Upper lobe of left lung (tissue), 6 donors: ENCODE results near the gene ARHGAP15. TPM values are rescaled to one million over a fixed set of nuclear protein-coding genes. Genes with fewer than 3 reads are reported as not detected.

ENCODE experiments used
- ATAC-seq, 2 donors: fragments of 200-7000 bp; cut with Tn5 transposase; one replicate each; pipeline ENCODE4 v1.9.1; 2022; ENCODE audit warnings: mild to moderate bottlenecking in 2 of 2, moderate library complexity in 2 of 2; ENCODE audit not compliant: low FRiP score in 2 of 2
- DNase-seq, 2 donors: peaks; one replicate each; pipeline ENCODE4 v3.0.0-alpha.2; 2019 to 2020
- H3K27ac ChIP-seq, 4 donors: fragments of 200-600 bp; sonication (generic); one replicate each; pipeline ENCODE4 v1.5.1; 2016 to 2019
- H3K27me3 ChIP-seq, 4 donors: fragments of 200-600 bp; sonication (generic); one replicate each; pipeline ENCODE4 v1.5.1; 2017 to 2019
- H3K36me3 ChIP-seq, 4 donors: fragments of 200-600 bp; sonication (generic); one replicate each; pipeline ENCODE4 v1.5.1; 2016 to 2019
- H3K4me1 ChIP-seq, 4 donors: fragments of 200-600 bp; sonication (generic); one replicate each; pipeline ENCODE4 v1.5.1; 2018 to 2019
- H3K4me3 ChIP-seq, 4 donors: fragments of 200-600 bp; sonication (generic); one replicate each; pipeline ENCODE4 v1.5.1; 2017 to 2019; ENCODE audit warnings: mild to moderate bottlenecking in 2 of 4, moderate library complexity in 1 of 4
- H3K9me3 ChIP-seq, 4 donors: fragments of 200-600 bp; sonication (generic); one replicate each; pipeline ENCODE4 v1.5.1; 2018 to 2019
- EP300 ChIP-seq, 4 donors: sonication (generic); formaldehyde crosslinking; IDR thresholded peaks; one replicate each; pipeline ENCODE4 v1.5.1; 2017; ENCODE audit warnings: antibody characterized with exemption in 4 of 4, control low read depth in 2 of 4
- POLR2A ChIP-seq, 4 donors: fragments of 450-650 bp; IDR thresholded peaks; one replicate each; pipeline ENCODE4 v1.5.1; 2016 to 2017; ENCODE audit warnings: antibody characterized with exemption in 4 of 4, mild to moderate bottlenecking in 2 of 4
- POLR2AphosphoS5 ChIP-seq, 2 donors: sonication (generic); formaldehyde crosslinking; IDR thresholded peaks; one replicate each; pipeline ENCODE4 v1.5.1; 2017; ENCODE audit warnings: antibody characterized with exemption in 2 of 2
- WGBS, 2 donors: methylation state at CpG; one replicate each; pipeline ENCODE4 v1.1.5; 2017 to 2018; 5-methylcytosine and 5-hydroxymethylcytosine counted together
- total RNA-seq, 6 donors: library from RNA; depleted of rRNA in 4 of 6; stranded (reverse); fragments of >200 nt in 4 of 6; gene quantifications; one replicate each; pipeline versions ENCODE4 v1.1.0 to v1.2.1, GENCODE V29; 2016 to 2021
- TF ChIP-seq, protein P1 (sequence below), 6 experiments: fragments of 450-650 bp in 4 of 6; fragments of 200-600 bp in 2 of 6; sonication (generic) in 2 of 6; IDR thresholded peaks; one replicate each; pipeline ENCODE4 v1.5.1; 2016 to 2019; ENCODE audit warnings: antibody characterized with exemption in 6 of 6
- donor health status: DM: no; HTN: no; CAD: no; lungs with moderate emphysema.
- donor health status: DM: no; HTN: yes; CAD: no; lungs with severe emphysema.

The ARHGAP15 gene
- total RNA-seq, 6 donors from 2014 or later = 11.9 to 57.6 (median 17.5) TPM

- Histone ChIP-seq H3K9me3 (no peaks in the 10 kb centered on the region), H3K27me3 (no peaks in the 10 kb centered on the region), H3K36me3 (no peaks in the 10 kb centered on the region), H3K27ac (no peak overlapping the region), H3K4me3 (no peak overlapping the region), H3K4me1 (no peaks in the 10 kb centered on the region)
- no peak for ATAC-seq
- no peak for DNase-seq
- TF ChIP-seq, protein P1, sequence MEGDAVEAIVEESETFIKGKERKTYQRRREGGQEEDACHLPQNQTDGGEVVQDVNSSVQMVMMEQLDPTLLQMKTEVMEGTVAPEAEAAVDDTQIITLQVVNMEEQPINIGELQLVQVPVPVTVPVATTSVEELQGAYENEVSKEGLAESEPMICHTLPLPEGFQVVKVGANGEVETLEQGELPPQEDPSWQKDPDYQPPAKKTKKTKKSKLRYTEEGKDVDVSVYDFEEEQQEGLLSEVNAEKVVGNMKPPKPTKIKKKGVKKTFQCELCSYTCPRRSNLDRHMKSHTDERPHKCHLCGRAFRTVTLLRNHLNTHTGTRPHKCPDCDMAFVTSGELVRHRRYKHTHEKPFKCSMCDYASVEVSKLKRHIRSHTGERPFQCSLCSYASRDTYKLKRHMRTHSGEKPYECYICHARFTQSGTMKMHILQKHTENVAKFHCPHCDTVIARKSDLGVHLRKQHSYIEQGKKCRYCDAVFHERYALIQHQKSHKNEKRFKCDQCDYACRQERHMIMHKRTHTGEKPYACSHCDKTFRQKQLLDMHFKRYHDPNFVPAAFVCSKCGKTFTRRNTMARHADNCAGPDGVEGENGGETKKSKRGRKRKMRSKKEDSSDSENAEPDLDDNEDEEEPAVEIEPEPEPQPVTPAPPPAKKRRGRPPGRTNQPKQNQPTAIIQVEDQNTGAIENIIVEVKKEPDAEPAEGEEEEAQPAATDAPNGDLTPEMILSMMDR (IDR thresholded peaks at IDR 0.05) = no peak
- TF ChIP-seq EP300 (IDR thresholded peaks at IDR 0.05) (no peak), POLR2A (IDR thresholded peaks at IDR 0.05) (no peak), POLR2AphosphoS5 (IDR thresholded peaks at IDR 0.05) (no peak)
- WGBS, 2 donors = 76 to 84% methylated on average over 1 of the region's 1 CpG
Measured at GRCh38 chr2:143429932-143430679, 300.9 kb downstream of the ARHGAP15 start.

- 35 to 39% methylated on average over 2 of the region's 2 CpGs for WGBS, 2 donors
- no peaks in the 10 kb centered on the region for H3K4me1 ChIP-seq
- H3K9me3 ChIP-seq = no peaks in the 10 kb centered on the region
- H3K4me3 ChIP-seq = no peak overlapping the region
- DNase-seq (no peak), ATAC-seq (no peak)
- H3K27me3 ChIP-seq = no peaks in the 10 kb centered on the region
- H3K36me3 ChIP-seq = no peaks in the 10 kb centered on the region
- H3K27ac ChIP-seq = no peak overlapping the region
- TF ChIP-seq POLR2AphosphoS5 (IDR thresholded peaks at IDR 0.05) = no peak
- TF ChIP-seq POLR2A (IDR thresholded peaks at IDR 0.05) = no peak
- TF ChIP-seq EP300 (IDR thresholded peaks at IDR 0.05) = no peak
- TF ChIP-seq, protein P1 (IDR thresholded peaks at IDR 0.05) = no peak
Measured at GRCh38 chr2:143431316-143431715, 302.1 kb downstream of the ARHGAP15 start.

- Histone ChIP-seq H3K36me3 (no peaks in the 10 kb centered on the region), H3K27me3 (no peaks in the 10 kb centered on the region), H3K27ac (peak overlapping the region in 1 of 4 donors; percentile 42), H3K4me3 (no peak overlapping the region), H3K4me1 (no peaks in the 10 kb centered on the region), H3K9me3 (no peaks in the 10 kb centered on the region)
- ATAC-seq = no peak
- 68% methylated on average over 3 of the region's 3 CpGs for WGBS, 2 donors
- TF ChIP-seq, protein P1 (IDR thresholded peaks at IDR 0.05) = peak in 1 of 6 experiments; percentile 15
- no peak for TF ChIP-seq POLR2AphosphoS5 (IDR thresholded peaks at IDR 0.05)
- no peak for TF ChIP-seq EP300 (IDR thresholded peaks at IDR 0.05)
- no peak for TF ChIP-seq POLR2A (IDR thresholded peaks at IDR 0.05)
- no peak for DNase-seq
Measured at GRCh38 chr2:143433251-143433650, 304.0 kb downstream of the ARHGAP15 start.

DNA sequence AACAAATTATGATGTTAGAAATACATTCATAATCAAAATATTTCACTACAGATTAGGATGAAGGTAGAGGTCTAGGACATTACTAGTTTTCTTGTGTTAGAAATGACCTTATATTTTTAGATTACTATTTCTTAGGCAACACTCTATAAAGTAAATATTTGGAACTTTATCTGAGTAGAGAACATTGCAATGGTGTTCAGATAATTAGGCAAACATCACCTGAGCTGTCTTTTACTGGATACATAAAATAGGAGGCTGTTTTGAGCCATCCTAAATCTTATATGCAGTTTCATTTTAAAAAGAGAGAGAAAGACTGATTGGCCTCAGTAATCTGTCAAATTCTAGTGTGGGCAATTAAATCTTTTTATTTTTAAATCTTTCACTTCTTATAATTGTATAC lies 304.6 kb downstream of the ARHGAP15 start:
- TF ChIP-seq POLR2AphosphoS5 (IDR thresholded peaks at IDR 0.05) (no peak), EP300 (IDR thresholded peaks at IDR 0.05) (no peak), POLR2A (IDR thresholded peaks at IDR 0.05) (no peak)
- TF ChIP-seq, protein P1 (IDR thresholded peaks at IDR 0.05) = no peak
- no peak for ATAC-seq
- H3K9me3 ChIP-seq = no peaks in the 10 kb centered on the region

DNA sequence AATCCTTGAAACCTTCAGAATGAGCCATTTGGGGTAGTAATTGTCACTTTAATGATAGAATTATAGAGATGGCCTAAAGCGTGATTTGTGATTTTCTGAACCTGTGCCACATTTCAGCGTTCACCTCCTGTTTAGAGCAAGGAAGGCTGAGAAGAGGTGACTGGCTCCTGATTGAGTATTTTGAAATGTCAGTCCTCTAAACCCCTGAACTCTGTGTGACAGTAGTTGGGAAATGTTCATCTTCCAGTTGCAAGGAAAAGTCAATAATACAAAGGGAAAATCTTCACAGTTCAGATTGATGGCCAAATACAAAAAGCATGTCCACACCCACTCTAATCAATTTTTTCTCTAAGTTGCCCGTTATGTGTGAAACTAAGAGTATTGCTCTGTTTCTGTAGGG lies 305.2 kb downstream of the ARHGAP15 start:
- TF ChIP-seq POLR2AphosphoS5 (IDR thresholded peaks at IDR 0.05) (no peak), EP300 (IDR thresholded peaks at IDR 0.05) (no peak), POLR2A (IDR thresholded peaks at IDR 0.05) (no peak)
- TF ChIP-seq, protein P1 (IDR thresholded peaks at IDR 0.05) = no peak
- ATAC-seq (no peak), DNase-seq (no peak)
- H3K4me1 ChIP-seq = no peaks in the 10 kb centered on the region
- no peaks in the 10 kb centered on the region for H3K36me3 ChIP-seq
- H3K9me3 ChIP-seq = no peaks in the 10 kb centered on the region
- no peaks in the 10 kb centered on the region for H3K27me3 ChIP-seq
- H3K27ac ChIP-seq = peak overlapping the region; percentile 13 to 42 (median 24)
- H3K4me3 ChIP-seq = no peak overlapping the region
- 56 to 74% methylated on average over 3 of the region's 3 CpGs for WGBS, 2 donors

More for the DNA sequence above, 304.6 kb downstream of the ARHGAP15 start:
- Histone ChIP-seq H3K27me3 (no peaks in the 10 kb centered on the region), H3K27ac (peak overlapping the region in 2 of 4 donors; percentile 32 to 42), H3K4me1 (no peaks in the 10 kb centered on the region), H3K36me3 (no peaks in the 10 kb centered on the region), H3K4me3 (no peak overlapping the region)
- DNase-seq = no peak
